GM21737 (cell line): ENCODE measurements around the gene BCL2L13.
A peak's percentile ranks its signal among the peaks of the same experiment; 100 is the strongest.
"Not testable (repeated sequence)": the region's sequence is repeated elsewhere in the genome, so short reads cannot be mapped to it uniquely, and the experiment has no call there.

ENCODE experiments used
- ATAC-seq: cut with Tn5 transposase; IDR thresholded peaks from one replicate; pipeline ENCODE4 v1.9.1; 2021; ENCODE audit warnings: mild to moderate bottlenecking, moderate library complexity; ENCODE audit not compliant: unreplicated experiment

BCL2L13 gene

DNA sequence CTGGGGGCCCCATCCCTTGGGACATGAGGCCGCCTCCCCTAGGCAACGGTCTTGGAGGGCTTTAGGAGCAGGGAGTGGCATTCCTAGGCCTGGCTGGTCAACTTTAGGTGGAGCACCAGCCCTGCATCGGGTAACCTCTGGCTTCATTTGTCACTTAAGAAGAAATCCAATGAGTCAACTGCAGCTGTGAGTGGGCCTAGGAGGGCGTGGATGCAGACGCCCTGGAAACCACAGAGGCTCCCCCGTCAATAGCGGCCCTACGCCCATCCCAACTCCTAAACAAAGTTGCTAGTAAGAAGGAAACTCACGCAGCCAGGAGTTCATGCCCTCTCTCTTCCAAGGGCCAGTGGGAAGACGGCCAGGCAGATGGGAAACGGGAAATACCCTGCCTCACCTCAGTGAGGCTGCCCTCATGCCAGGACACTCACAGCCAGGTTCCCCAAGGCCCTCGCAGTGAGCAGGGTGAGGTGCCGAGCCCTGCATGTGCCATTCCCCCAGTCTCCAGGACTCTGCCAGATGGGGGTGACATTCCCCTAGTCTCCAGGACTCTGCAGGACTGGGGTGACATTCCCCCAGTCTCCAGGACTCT, 114.9 kb downstream of the BCL2L13 start:
- ATAC-seq: no peak

DNA sequence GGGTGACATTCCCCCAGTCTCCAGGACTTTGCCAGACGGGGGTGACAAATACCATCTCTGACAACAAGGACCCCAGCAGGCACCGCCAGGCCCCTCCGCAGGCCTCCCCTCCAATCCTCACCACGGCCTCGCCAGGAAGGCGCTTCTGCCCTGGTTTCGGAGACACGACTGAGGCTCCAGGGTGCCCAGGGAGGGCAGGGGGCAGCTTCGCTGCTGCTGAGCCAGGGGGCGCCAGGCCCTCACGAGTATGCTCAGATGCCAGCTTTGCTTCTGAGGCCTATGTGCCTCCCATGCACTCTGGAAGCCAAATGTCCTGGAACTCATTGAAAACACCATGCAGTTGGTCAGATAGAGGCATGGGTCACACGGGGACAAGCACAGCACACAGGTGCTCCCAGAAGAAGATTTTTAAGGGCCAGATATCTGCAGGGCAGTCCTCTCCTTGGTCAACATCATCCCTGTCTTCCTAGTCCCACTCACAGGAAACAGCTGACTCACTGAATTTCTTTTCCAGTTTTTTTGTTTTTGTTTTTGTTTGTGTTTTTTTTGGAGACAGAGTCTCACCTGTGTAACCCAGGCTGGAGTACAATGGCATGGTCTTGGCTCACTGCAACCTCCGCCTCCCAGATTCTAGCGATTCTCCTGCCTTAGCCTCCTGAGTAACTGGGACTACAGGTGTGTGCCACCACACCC, 115.8 kb downstream of the BCL2L13 start:
- no peak for ATAC-seq

DNA sequence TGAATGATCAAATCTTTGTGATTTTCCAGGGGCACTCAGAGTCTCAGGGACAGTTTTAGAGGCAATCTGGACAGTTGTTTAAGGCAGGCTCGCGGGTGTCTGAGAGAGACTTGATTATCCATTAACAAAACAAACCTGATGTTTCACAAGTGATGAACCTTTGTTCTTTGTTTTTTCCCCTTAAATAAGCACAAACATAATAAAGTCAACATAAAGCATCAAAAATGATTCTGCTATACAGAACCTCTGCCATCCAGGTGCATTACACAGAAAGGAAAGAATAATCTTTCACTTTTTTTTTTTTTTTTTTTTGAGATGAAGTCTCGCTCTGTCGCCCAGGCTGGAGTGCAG, 122.6 kb downstream of the BCL2L13 start:
- no peak for ATAC-seq

DNA sequence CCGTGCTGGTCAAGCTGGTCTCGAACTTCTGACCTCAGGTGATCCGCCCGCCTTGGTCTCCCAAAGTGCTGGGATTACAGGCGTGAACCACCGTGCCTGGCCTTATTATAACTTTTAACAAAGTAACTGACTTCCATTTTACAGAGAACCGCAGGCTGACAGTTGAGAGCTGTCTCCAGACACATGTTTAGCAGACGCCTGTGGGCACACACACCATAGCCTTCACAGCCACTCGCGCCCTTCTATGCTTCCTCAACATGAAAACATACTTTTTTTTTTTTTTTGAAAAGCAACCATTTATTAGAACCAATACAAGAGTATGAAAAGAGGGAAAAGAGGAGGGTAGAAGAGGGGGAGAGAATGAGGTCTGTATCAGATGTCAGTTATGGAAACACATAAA, 124.9 kb downstream of the BCL2L13 start:
- ATAC-seq: not testable (repeated sequence)

DNA sequence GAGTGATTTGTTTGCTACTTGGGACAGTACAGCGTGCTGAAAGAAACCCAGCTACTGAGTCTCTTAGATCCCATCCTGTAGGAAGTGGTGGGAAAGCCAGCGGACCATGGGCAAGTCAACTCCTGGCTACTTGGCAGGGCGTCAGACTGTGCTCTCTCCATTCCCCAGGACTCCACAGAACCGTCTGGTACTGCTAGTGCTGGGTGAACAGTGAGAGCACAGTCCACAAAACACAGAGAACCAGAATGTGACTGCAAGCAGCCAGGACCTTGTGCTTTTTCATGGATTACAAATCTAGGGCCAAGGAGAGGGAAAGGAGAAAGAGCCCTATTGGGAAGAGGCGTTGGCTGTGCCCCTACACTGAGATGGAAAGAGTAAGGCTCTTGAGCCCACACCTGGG, 125.5 kb downstream of the BCL2L13 start:
- no peak for ATAC-seq

DNA sequence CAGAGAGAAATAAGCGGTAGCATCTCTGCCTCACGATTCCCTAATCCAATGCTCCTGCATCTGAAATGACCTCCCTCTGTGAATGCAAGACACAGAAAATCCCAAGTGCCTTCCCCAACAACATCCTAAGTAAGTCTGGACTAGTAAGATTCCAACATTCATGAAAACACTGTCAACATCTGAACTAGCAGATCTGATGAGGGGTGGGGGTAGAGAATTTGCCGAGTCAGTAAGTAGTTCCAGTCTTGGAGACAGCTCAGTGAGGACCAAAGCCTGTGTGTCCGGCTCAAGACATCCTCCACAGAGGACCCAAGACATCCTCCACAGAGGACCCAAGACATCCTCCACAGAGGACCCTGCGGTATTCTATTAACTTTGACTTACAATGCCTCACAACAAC, 126.3 kb downstream of the BCL2L13 start:
- ATAC-seq: not testable (repeated sequence)

DNA sequence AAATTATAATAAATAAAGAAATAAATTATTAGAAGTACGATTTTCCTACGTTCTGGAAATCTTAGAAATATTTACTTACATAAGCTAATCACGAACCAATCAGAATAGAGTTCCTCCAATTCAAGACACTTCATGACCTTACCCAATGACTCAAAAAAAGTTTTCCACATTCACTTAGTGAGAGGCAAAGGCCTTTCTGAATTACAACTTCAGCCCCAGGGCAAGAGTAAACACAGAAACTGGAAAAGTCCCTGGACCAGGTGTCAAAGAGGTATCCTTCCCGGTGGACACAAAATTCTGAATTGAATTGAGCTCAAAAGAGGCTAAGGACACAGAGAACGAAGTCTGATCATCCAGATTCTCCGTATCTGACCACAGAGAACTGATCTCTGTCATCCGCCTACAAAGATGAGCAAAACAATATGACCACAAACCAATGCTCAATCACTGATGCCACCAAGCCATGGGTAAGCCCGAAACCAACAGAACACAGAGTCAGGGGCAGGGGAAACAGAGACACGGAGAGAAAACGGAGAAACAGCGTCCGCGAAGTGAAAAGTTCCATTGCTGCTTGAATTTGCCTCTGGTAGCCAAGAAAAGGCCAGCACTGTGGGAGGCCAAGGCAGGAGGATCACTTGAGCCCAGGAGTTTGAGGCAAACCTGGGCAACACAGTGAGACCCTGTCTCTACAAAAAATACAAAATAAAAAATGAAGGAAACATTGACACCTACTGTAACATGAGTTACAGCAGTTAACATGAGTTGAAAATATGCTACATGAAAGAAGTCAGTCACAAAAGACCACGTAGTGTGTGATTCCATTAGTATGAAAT, 128.9 kb downstream of the BCL2L13 start:
- no peak for ATAC-seq

DNA sequence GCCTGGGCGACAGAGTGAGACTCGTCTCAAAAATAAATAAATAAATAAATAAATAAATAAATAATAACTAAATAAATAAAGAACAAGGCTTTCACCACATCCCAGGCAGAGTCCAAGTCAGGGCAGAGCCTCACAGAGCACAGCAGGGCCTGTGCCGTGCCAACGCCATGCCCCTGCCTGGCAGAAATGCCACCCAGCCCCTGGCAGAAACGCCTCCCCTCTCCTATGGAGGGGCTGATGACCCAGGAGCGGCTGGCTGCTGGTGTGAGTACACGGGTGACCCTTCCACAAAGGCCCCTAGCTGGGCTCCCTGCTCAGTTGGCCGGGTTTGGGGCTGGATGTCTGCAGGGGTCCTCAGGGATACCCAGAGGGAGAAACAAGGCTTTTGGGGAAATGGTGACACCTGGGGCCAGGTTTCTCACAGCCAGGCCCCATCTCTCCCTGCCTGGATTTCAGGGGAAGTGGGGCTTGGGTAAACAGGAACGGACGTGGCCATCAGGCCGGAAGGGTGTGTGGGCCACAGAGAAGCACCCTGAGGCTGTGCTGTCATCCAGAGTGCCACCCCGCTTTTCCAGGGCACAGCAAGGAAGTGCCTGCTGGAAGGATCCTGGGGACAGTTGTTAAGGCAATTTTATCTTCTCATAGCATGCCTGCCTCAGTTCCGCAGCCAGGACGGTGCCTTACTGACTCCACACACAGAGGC, 130.6 kb downstream of the BCL2L13 start:
- ATAC-seq: no peak

DNA sequence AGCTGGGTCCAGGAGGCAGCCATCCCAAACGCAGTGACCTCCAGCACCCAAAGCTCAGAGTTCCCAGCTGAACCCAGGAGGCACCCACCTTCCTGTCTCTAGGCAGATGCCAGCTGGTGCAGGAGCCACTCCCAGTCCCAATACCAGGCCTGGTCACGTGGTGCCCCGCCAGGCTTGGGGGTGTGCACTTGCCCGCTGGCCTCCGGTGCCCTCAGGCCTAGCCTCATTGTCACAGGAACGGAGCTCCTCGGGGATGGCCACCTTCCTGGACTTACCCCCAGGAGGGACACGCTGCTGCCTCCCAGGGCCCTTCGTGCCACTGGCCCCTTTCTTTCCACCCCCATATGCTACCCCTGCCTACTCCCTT, 131.1 kb downstream of the BCL2L13 start:
- no peak for ATAC-seq

DNA sequence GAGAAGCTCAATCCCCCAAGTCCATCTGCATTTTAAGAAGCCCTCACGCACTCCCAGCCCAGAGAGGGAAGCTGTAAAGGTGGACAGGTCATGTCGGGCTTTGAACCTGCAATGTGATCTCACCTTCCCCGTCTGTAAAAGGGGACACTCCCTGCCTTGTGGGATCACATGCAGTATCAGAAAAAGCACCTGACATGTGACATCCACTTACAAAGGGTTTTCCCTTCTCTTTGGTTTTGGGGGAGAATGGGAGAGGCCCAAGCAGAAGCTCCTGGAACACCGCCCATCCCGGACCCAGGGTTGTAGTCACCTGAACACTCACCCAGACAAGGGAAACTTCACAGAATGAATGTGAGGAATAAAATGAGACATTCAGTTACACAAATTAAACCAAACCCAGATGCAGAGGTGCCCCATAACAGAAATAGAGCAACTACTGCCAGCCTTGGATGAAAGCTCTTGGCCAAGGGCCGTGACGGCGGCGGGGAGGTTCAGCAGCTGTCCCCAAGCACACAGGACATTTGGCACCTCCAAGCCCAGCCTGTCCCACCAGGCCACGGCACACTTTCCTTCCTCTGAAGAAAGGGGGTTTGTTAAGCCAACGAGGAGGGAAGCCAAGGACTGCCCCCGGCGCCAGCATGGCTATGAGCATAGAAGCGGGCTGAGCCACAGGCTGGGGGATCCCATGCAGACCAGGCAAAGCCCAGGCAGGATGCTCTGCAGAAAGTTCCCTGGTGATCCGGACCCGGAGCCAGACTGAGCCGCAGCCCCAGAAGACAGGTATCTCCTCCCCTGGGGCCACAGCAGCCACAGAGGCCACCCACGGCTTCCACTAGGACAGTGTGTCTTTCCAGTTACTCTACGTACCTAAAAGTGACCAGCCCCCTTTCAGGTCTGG, 131.9 kb downstream of the BCL2L13 start:
- ATAC-seq: no peak

DNA sequence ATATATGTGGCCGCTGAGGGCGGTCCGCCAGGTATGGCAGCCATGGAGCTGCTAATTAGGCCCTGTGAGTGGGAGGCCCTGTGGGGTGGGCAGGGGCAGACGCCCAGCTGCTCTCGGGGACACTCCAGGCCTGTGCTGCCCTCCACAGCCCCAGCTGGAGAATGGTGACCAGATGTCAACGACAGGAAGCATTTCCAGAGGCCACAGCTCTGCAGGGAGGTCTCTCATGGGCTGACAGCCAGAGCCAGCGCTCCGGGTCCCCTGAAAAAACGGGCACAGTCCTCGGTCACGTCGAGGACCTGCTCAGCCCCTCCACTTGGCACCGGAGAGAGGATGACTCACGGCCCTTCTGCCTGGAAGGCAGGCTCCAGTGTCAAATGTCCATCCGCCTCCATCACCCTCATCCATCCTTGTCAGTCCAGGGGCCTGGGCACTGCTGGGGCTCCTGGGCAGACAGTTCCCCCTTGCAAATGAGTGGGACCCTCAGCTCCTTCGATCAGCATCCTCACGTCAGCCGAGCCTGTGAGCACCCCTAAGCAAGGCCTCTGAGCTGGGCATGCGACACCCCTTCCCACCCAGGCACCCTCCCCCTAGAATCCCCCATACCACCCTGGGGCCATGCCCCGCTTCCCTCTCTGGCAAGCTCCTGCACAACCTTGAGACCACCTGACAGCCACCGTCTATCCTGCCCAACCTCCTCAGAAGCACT, 133.8 kb downstream of the BCL2L13 start:
- no peak for ATAC-seq

DNA sequence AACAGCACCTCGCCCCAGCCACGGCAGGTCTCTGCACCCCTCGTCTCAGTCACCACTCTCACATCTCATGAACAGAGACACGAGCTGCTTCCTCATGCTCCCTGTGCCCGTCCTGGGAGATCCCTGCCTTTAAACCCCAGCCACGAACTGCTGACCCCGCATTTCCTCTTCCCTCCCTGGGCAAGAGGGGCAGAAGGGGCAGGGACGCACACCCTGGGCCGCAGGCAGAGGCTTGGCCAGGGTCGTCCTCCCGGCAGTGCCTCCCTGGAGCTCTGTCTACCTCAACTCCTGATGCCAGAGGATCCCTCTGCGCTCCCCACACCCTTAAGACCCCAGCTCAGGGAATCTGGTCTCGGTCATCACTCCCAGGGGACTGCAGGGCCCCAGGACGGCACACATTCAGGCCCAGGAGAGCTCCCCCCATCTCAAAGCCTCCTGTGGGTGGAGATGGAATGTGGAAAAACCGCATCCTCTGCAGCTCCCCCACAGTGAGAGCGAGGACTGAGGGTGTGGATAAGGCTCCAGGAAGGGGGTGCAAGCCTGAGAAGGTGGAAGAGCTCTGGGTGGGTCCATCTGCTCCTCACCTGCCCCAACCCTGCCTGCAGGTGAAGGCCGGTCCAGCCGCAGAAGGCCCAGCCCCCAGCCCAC, 134.5 kb downstream of the BCL2L13 start:
- no peak for ATAC-seq

DNA sequence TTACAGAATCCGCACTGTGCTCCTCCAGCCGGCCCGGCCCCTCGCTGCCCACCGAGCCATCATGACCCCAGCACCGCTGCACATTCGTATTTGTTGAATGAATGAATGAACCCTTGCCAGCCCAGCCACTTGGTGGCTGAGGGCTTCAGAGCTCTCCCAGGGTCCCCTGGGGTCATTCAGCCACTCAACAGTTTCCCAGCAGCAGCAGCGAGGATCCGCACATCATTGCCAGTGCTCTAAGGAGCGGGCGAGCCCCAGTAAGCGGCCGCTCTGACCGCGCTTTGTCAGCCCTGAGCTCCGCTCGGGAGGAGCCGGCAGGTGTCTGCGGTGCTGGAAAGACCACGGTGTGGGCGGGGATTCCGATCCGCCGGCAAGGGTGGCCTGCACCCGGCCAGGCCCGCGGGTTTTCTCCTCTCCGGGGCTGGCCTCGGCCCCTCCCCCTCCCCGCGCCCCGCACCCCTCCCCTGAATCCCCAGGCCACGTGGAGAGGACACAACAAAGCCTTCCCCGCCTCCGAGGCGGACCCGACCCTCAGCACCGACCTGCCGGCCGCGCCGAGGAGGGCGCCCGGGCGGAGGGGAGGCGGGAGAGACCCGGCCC, 135.1 kb downstream of the BCL2L13 start:
- ATAC-seq: peak; percentile 24

DNA sequence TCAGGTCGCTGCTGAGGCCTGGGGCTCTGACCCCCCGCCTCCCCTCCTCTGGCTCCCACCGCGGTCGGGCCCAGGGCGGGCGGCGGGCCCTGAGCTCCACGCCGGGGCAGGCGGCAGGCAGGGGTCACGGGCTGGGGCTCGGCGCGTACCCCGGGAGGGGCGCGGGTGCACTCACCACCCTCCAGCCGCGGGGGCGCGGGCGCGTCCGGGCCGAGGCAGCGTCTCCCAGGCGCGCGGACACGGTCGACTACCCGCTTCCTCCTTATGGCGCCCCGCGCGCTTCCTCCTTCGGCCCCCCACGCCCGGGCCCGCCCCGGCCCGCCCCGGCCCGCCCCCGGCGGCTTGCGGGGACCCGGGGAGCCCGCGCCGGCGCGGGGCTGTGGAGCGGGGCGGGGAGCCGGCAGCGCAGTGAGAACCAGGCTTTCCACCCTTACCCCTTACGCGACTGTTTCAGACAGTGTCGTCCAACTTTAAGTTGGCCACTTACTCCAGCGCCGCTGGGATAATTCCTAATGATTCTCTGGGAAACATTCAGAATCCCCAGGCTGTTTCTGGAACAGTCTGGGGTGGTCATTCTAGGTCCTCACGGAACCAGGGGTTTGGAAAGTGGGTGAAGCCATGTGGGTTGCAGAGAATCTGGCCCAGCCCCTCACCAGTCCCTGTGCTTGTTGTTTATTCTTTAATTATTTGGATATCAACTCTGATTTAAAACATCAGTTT, 135.8 kb downstream of the BCL2L13 start, which contains the start of gene BID:
TSS of gene BID (minus strand) at position 264 of the 720 bp plus-strand sequence. CDS start 24,353 bp downstream, outside the sequence.
- ATAC-seq: peak; percentile 27

DNA sequence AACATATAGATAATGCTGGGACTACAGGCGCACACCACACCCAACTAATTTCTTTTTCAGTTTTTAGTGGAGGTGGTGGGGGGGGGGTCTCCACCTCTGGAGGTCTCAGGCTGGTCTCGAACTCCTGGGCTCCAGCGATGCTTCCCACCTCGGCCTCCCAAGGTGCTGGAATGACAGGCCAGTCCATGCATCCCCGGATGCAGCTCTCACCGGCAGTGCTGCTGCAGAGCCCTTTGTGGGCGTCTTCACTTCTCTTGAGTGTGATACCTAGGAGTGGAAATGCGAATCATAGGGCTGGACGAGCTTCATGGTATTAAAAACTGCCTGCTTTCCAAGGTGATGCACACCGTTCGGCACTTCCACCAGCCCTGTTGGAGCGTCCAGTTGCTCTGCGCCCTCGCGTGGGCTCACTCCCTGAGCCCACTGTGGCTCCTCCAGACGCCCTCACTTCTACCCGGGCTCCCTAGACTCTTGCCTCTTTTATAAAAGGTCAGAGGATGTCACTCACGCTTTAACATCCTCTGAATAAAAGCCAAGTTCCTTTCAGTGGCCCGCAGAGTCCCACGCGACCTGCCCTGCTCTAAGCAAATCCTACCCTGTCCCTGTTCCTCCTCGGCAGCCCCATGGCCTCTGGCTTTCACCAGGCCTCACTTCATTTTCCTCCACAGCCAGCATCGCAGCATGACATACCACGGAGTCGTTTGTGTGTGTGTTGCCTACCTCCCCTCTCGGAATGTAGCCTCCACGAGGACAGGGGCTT, 136.5 kb downstream of the BCL2L13 start:
- no peak for ATAC-seq

DNA sequence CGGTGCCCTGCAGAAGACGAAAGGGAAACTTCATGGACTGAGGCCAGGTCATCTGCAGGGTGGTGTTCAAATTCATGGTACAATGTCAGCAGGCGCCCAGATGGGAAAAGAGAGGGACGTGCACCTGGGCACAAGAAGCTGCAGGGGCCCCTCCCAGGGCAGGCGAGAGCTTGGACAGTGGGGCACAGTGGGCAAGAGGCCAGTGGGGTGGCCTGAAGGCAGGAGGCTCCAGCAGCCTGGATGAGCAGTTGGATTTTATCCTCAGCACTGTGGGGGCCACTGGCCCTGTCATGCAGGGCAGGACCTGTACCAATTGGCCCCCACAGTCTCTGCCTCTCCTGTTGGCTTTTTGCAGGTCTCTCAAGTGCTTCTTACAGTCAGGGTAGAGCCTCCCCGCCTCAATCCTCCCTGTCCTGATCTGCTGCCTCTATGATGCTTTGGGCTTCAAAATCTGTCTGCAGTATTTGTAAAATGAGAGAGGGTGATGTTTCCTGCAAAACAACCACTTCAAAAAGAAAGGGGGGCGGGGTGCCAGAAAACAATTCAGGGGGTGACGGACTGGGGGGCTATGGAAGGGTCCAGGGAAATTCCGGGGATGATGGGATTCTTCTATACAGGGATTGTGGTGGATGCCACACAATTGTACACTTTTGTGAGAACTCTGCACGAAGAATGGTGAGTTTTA, 137.4 kb downstream of the BCL2L13 start:
- ATAC-seq: no peak
